Measurements from ENCODE around the gene OSBPL10. TPM values are rescaled to one million over a fixed set of nuclear protein-coding genes. Genes with fewer than 3 reads are reported as not detected.
"Not testable (repeated sequence)": the region's sequence is repeated elsewhere in the genome, so short reads cannot be mapped to it uniquely, and the experiment has no call there.

The OSBPL10 gene
- total RNA-seq, 1 donor from 2014 or later = 27.8 TPM

GRCh38 chr3:31692751-31693150, 288.3 kb downstream of the OSBPL10 start:
- H3K27ac Mint-ChIP-seq = peak overlapping the region; percentile 68
- TF ChIP-seq, protein P1, sequence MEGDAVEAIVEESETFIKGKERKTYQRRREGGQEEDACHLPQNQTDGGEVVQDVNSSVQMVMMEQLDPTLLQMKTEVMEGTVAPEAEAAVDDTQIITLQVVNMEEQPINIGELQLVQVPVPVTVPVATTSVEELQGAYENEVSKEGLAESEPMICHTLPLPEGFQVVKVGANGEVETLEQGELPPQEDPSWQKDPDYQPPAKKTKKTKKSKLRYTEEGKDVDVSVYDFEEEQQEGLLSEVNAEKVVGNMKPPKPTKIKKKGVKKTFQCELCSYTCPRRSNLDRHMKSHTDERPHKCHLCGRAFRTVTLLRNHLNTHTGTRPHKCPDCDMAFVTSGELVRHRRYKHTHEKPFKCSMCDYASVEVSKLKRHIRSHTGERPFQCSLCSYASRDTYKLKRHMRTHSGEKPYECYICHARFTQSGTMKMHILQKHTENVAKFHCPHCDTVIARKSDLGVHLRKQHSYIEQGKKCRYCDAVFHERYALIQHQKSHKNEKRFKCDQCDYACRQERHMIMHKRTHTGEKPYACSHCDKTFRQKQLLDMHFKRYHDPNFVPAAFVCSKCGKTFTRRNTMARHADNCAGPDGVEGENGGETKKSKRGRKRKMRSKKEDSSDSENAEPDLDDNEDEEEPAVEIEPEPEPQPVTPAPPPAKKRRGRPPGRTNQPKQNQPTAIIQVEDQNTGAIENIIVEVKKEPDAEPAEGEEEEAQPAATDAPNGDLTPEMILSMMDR (IDR thresholded peaks at IDR 0.05; ENCODE audit: unreplicated experiment) = no peak
- H3K4me1 Mint-ChIP-seq = no peaks in the 10 kb centered on the region
- H3K27me3 Mint-ChIP-seq (ENCODE audit: low read depth) = no peaks in the 10 kb centered on the region
- DNase-seq (ENCODE audit: low spot score in 2 of 2, unreplicated experiment in 2 of 2) = no peak
- H3K4me3 Mint-ChIP-seq = no peak overlapping the region
- H3K9me3 Mint-ChIP-seq = peaks cover 12% of the 10 kb centered on the region
- peaks cover 14% of the 10 kb centered on the region for H3K36me3 Mint-ChIP-seq

DNA sequence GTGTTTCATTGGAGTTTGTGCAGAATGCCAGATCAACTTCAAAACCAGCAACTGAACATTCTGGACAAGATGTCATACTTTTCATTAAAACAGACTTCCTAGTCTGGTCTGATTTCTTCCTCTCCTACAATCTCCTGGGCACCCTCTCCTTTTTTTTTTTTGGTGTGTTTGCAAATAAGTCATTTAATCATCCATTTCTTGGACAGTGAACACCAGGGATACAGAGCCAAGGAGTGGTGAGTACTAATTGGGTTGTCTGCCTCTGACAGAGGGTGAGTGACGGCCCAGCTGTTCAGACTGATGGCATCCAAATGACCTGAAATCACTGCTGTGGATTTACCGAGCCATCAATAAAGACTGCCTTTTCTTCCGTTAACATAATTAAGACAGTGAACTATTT, 290.3 kb downstream of the OSBPL10 start:
- TF ChIP-seq, protein P1 (IDR thresholded peaks at IDR 0.05; ENCODE audit: unreplicated experiment) = no peak
- Mint-ChIP-seq H3K27ac (no peak overlapping the region), H3K9me3 (peaks cover 12% of the 10 kb centered on the region), H3K36me3 (peaks cover 14% of the 10 kb centered on the region), H3K4me1 (no peaks in the 10 kb centered on the region), H3K27me3 (ENCODE audit: low read depth) (no peaks in the 10 kb centered on the region), H3K4me3 (no peak overlapping the region)
- no peak for DNase-seq (ENCODE audit: low spot score in 2 of 2, unreplicated experiment in 2 of 2)

DNA sequence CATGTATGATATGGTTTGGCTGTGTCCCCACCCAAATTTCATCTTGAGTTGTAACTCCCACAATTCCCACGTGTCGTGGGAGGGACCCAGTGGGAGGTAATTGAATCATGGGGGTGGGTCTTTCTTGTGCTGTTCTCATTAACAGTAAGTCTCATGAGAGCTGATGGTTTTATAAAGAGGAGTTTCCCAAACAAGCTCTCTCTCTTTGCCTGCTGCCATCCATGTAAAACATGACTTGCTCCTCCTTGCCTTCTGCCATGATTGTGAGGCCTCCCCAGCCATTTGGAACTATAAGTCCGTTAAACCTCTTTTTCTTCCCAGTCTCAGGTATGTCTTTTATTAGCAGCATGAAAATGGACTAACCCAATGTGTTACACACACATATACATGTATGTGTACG, 291.5 kb downstream of the OSBPL10 start:
- DNase-seq (ENCODE audit: low spot score in 2 of 2, unreplicated experiment in 2 of 2); H3K4me3 Mint-ChIP-seq; H3K4me1 Mint-ChIP-seq; H3K27ac Mint-ChIP-seq; H3K27me3 Mint-ChIP-seq (ENCODE audit: low read depth): not testable (repeated sequence)
- peaks cover 12% of the 10 kb centered on the region for H3K9me3 Mint-ChIP-seq
- peaks cover 14% of the 10 kb centered on the region for H3K36me3 Mint-ChIP-seq

DNA sequence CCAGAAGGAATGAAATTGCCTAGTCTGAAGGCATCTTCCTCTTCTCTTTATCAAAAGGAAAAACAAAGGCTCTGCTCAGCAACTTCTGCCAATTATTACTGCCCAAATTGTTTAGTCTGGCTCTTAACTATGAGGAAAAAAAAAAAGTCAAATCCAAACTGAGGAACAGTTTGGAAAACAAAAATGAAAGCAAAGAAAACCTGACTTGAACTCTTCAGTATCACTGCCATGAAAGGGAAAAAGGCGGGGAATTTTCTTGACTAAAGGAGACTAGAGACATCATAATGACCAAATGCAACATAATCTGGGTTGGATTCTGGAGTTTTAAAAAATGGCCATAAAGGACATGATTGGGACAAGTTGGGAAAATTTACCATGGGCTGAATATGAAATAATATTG, 292.1 kb downstream of the OSBPL10 start:
- no peak overlapping the region for H3K4me3 Mint-ChIP-seq
- H3K4me1 Mint-ChIP-seq = no peaks in the 10 kb centered on the region
- peaks cover 14% of the 10 kb centered on the region for H3K36me3 Mint-ChIP-seq

GRCh38 chr3:31687020-31687802, 293.9 kb downstream of the OSBPL10 start:
- Mint-ChIP-seq H3K4me1 (no peaks in the 10 kb centered on the region), H3K9me3 (peaks cover 12% of the 10 kb centered on the region), H3K4me3 (no peak overlapping the region), H3K27ac (no peak overlapping the region), H3K36me3 (peaks cover 20% of the 10 kb centered on the region), H3K27me3 (ENCODE audit: low read depth) (no peaks in the 10 kb centered on the region)
- no peak for DNase-seq (ENCODE audit: low spot score in 2 of 2, unreplicated experiment in 2 of 2)
- TF ChIP-seq, protein P1 (IDR thresholded peaks at IDR 0.05; ENCODE audit: unreplicated experiment) = no peak

More for the DNA sequence above, 292.1 kb downstream of the OSBPL10 start:
- no peak for DNase-seq (ENCODE audit: low spot score in 2 of 2, unreplicated experiment in 2 of 2)
- Mint-ChIP-seq H3K27ac (no peak overlapping the region), H3K9me3 (peaks cover 12% of the 10 kb centered on the region), H3K27me3 (ENCODE audit: low read depth) (no peaks in the 10 kb centered on the region)
- TF ChIP-seq, protein P1 (IDR thresholded peaks at IDR 0.05; ENCODE audit: unreplicated experiment) = no peak

GRCh38 chr3:31680072-31680870, 300.8 kb downstream of the OSBPL10 start:
- H3K27ac Mint-ChIP-seq = peak overlapping the region; percentile 23
- no peaks in the 10 kb centered on the region for H3K27me3 Mint-ChIP-seq (ENCODE audit: low read depth)
- no peak overlapping the region for H3K4me3 Mint-ChIP-seq
- TF ChIP-seq, protein P1 (IDR thresholded peaks at IDR 0.05; ENCODE audit: unreplicated experiment) = no peak
- H3K4me1 Mint-ChIP-seq = peaks cover 25% of the 10 kb centered on the region
- DNase-seq (ENCODE audit: low spot score in 2 of 2, unreplicated experiment in 2 of 2) = no peak
- no peaks in the 10 kb centered on the region for H3K9me3 Mint-ChIP-seq
- H3K36me3 Mint-ChIP-seq = peaks cover 7% of the 10 kb centered on the region

Measured in mesothelial cell of epicardium (in vitro differentiated cells).